ENCODE data around the gene ZNF333.

- TF ChIP-seq, protein P1, sequence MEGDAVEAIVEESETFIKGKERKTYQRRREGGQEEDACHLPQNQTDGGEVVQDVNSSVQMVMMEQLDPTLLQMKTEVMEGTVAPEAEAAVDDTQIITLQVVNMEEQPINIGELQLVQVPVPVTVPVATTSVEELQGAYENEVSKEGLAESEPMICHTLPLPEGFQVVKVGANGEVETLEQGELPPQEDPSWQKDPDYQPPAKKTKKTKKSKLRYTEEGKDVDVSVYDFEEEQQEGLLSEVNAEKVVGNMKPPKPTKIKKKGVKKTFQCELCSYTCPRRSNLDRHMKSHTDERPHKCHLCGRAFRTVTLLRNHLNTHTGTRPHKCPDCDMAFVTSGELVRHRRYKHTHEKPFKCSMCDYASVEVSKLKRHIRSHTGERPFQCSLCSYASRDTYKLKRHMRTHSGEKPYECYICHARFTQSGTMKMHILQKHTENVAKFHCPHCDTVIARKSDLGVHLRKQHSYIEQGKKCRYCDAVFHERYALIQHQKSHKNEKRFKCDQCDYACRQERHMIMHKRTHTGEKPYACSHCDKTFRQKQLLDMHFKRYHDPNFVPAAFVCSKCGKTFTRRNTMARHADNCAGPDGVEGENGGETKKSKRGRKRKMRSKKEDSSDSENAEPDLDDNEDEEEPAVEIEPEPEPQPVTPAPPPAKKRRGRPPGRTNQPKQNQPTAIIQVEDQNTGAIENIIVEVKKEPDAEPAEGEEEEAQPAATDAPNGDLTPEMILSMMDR (conservative IDR thresholded peaks at IDR 0.05), result no peak
- TF ChIP-seq ZFX (IDR thresholded peaks at IDR 0.05), result no peak
Observed at GRCh38 chr19:14669940-14670339, 19.9 kb upstream of the ZNF333 start.
